IPS-NIHi11 (cell line): ENCODE data around the gene KCNH3.
A peak's percentile ranks its signal among the peaks of the same experiment; 100 is the strongest.

Experiments used
- DNase-seq: peaks from one replicate; pipeline ENCODE4 v3.0.0; 2012; ENCODE audit warnings: mixed read lengths, low spot score

The KCNH3 gene

DNA sequence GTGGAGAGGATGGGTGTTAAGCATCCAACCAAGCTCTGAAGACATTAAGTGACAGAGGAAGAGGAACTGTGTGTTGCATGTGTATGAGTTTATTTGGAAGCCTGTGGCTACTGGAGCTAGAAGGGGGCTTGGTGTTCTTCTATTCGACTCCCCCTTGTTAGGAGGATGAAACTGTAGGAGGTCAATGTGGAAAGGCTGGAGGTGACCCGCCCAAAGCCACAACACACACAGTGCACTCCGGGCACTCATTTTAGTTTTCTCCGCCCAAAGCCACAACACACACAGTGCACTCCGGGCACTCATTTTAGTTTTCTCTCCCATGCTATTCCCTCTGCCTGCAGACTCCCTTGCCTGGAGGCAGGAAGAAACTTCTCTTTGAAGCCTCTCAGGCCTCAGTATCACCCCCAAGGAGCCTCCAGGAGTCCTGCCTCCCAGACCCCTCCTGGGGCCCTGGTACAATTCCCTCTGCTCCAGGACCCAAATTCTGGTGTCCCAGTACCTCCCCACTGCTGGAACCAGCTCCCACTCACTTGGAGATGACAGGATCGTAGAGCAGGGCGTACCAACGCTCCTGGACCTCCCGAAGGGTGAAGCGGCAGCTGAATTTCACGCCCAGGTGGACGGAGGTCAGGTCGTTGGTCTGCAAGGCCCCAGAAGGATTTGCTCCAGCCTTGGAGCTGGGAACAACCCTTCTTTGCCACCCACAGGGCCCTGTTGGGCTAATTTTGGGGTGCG lies 25.3 kb downstream of the KCNH3 start:
- no peak for DNase-seq

DNA sequence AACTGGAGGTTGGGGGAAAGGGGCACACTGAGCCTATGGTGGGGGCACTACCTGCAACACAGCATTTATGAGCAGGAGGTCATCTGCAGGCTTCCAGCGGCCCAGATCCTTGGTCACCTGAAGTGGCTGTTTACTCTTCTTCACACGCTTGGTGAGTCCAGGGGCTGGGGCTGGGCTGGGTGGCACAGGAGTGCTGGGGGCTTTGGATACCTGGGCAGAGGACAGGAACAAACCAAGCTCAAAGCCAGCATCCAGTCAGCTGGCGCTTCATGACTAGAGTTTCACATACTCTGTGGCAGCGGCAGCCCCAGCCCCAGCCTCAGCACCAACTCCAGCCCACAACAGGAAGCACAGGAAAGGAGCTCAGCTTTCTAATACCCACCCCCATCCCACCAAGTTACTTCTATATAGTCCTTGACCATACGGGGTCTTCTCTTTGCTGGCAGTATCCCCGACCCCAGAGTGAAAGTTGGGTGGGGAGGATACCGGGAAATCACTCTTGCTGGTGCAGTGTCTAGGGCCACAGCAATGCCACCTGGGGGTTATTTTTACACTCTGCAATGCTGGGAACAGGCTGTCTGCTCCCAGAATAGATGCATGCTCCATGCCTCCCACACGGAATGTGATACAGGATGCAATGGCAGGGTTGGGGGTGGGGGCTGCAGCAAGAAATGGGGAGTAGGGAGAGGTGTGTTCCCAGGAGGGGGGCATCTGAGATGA lies 26.0 kb downstream of the KCNH3 start:
- no peak for DNase-seq

DNA sequence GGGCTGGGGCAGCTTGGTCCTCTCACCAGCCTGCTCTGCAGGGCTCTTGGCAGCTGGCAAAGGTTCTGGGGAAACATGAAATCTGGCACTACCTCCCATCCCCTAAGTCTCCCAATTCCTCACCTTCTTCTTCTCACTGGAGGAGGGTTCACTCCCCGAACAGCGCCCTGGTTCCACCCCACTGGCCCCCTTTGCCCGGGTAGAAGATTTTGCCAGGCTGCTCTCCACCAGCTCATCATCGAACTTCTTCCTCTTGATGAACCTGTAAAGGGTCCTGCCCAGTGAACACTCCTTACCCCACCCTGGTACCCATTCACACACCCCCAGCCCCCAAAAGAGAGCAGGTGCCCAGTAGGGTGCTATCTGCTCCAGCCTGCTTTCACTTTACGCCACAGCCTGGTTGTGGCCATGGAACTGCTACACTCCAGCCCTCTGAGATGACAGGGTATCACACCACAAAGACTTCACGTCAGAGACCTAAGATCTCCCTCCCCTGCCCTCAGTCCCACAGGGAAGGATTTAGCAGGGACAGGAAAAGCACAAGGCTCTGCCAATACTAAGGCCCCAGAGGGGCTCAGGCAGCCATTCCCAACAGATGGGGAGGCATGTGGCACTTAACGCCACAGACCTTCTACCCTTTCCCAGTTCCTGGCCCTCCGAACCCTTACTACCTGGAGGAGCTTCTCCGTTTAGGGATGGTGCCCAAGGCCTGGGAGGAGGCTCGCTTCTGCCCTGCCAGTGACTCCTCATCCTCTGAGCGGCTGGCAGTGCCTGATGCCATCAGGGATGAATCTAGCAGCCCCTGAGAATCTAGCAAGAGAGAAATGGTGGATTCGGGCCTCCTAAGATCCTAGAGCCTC lies 26.8 kb downstream of the KCNH3 start:
- no peak for DNase-seq

DNA sequence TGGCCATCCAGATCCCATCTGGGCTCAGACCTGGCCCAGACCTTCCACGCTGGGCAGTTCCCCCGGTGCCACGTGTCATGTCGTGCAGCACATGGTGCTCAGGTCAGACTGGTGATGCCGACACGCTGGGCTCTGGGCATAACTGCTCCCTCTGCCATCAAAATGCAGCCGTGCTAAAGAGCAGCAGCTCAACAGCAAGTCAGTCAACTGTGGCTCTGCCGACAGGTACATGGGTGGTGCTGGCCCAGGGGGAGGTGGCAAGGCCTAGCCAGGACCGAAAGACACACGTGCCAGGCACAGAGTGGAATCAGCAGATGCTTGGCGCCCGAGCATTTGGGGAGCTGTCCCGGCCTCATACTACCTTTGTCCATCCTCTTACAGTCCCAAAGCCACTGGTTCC lies 27.5 kb downstream of the KCNH3 start:
- no peak for DNase-seq

DNA sequence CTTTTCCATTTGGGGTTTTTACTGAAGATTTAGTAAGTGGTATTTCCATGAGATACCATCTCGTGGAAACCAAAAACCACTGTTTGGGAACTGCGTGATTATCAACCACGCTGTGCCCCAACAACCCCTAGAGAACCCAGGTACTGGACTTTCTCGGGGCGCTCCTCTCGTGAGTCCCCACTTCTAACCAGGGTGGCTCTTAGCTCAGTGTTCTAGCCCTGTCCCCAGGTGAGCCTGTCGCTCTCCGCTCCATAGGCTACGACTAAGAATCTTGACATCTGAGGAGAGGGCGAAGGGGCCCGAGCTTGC lies 28.4 kb downstream of the KCNH3 start:
- DNase-seq: no peak

DNA sequence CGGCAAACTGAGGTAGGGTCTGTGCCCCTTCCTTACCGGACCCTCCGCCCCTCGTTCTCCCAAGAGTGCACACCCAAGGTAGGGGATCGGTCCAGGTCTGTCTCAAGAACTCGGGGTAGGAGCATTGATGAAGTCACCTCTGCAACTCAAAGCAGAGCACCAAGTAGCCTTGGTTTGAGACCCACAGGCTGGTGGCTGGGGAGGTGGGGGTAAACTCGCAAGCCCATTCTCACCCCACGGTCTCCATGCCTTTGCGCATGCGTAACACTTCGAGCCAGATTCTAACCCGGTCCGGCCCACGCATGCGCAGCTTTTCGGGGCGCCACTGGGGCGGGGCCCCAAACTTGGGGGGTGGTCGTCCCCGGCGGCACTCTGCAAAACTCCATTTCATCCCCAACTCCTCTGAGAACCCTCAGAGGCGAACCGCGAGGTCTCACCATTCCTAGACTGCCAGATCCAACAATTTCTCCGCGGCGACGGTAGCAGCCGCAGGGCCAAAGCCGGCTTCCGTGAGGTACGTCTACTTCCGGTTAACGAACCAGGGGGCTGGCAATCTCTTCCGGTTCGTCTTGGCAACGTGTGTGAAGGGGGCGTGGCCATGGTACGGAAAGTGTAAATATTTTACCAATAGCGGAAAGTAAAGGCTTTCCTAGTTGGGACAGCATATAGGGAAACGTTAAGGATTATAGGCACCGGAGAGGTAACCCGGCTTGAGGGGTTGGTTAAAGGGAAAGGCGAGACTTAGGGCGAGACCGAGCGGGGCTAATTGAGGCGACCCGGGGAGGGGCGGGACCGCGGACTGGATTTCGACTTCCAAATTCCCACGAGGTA lies 29.0 kb downstream of the KCNH3 start, which contains the start of gene MCRS1:
TSS of gene MCRS1 (minus strand) at position 532 of the 831 bp plus-strand sequence. CDS start 1,411 bp downstream, outside the sequence.
- DNase-seq: peak; percentile 96

DNA sequence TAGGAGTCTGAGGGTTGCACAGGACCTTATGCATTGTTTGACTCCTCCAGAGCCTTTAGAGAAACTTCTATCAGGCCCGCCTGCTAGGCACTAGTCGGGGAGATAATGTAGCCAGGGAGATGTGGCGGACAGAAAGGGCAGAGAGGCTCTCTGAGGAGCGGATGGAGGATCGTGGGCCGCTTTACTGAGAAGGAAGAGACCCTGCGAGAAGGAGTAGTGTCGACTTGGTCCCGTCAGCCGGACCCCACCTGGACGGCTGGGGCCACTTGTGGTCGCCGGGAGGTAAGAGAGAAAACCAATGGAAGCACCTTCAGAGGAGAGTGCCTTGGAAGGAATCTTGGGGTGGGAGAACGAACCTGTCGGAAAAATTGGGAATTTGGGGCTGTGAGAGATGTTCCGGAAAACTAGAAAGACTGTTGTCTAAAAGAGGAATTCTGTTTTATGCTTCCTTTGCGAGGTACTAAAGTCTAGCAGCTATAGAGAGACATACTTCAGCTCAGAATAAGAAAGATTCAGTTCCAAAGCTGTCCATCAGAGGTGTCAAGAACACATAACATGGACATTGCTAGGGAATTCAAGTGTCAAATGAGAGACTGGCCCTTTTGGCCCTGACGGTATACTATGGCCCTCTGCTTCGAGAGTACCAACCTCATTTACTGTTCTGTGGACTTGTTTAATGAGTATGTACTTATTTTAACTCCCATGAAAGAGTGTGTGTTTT lies 29.8 kb downstream of the KCNH3 start:
- no peak for DNase-seq

DNA sequence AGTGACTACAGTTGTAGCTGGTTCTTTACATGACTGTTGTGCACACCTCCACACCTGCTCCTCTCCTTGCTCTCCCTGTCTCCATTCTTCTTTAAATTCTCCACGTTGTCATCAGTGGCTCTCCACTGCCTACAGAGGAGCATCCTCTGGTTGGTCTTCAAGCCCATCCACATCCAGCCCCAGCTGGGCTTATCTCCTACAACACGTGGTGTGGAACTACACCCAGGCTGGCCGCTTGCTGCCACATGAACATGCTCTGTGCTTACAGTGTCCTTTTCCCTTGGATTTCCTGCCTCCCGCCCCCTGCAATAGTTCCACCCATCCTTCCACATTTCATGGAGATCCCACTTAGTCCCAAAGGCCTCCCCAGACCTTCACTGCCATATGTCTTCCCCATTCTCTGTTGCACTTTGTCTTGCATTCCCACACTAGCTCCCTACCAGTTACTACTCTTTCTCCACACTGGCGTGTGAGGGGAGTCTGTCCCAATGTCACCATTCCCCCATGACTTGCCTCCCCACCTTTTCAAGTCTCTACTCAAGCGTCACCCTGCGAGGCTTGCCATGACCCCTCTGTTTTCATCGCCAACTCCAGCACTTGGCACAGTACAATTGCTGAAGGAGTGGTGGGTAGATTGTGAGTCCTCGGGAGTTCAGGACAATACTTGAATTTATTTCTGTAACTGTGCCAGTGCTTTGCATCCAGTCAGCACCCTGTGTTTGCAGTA lies 38.9 kb downstream of the KCNH3 start:
- no peak for DNase-seq

DNA sequence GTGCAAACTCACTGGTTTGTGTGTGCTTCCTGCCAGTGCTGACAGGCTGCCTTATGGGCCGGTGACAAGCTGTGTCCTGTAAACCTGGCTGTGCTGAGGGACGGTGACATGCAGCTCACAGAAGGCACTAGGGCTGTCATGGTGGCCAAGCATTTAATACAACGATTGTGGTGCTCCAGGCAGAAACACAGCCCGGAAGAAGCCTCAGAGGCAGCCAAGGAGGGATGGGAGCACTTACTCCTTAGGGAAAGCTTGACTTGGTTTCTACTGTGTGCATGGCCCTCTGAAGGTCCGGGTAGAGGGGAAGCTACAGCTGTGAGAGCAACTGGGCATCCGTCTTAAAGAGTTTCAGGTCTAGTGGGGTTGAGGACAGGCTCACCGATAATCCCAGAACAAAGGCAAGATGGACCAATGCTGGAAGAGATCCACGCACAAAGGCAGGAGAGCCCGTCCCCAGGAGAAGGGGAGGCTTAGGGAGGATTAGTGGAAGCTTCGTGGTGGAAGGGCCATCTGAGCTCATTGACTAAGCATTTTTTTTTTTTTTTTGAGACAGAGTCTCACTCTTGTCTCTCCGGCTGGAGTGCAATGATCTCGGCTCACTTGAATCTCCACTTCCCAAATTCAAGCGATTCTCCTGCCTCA lies 39.8 kb downstream of the KCNH3 start:
- no peak for DNase-seq

DNA sequence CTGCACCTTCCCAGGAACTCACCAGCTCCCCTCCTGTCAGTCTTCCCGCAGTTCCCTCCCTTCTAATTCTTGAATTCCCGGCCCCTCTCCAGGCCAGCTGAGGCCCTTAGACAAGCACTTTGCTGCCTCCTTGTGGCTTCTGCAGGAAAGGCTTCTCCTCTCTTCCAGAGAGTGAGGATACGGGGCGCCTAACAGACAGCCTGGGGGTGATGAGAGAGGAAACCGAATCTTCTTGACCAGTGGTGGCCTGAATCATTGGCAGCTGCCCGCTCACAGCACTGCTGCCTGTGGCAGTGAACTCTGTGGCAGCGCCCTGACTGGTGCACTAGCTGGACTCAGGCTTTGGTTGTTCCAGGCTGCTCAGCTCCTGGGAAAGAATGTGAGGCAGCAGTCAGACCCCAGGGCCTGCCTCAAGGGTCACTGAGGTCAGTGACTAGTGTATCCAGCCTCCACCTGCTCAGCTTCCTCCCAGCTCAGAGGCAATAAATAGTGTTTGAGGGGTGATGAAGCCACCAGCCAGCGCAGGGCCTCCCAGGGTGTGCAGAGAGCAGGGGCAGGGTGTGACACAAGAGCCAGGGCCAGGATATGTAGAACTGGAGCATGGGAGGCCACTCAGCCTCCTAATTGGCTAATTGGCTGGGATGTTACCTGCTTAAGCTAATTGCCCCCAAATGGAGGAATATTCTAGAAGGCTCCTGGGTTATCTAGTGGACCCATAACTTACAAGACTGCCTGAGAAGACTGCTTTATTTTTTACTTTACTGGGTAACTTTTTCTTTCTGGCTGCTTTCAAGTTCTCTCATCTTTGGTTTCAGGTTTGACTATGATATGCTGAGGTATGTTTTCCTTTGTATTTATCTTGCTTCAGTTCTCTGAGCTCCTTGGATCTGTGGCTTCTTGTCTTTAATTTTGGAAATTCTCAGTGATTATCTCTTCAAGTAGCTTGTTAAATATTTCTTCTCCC lies 42.0 kb downstream of the KCNH3 start:
- DNase-seq: peak; percentile 96

DNA sequence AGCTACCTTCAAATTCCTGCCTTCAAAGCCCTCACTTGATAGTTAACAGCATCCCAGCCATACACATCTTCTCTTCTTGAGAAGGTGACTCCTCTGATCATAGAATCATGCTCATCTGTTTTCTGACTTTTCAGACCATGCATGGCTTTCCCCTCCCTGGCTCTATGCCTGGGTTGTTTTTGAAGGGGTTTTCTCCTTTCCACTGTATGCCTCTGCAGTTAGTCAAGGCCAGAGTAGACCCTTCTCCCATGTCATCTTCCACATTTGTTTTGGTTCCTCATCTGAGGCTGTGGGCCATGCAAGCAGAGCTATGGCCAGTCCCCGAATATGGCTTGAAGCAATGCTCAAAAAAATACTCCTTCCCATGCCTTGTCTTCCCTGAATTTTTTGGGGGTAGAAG lies 43.4 kb downstream of the KCNH3 start:
- no peak for DNase-seq

DNA sequence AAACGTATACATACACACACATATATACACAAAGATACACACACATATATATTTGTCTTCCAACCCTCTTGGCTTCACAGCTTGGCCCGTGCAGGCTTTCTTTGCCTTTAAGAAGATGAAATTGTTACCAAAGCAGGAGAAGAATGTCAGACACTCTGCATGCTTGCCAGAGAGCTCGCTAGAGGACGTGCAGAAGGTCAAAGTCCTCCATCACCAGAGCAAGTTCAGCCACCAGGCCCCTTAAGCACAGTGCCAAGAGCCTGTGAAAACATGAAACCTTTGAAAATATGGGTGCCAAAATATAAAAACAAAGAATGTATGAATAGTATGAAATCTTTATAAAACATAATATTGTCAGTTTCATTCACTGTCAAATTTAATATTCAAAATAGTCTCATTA lies 44.0 kb downstream of the KCNH3 start:
- no peak for DNase-seq

DNA sequence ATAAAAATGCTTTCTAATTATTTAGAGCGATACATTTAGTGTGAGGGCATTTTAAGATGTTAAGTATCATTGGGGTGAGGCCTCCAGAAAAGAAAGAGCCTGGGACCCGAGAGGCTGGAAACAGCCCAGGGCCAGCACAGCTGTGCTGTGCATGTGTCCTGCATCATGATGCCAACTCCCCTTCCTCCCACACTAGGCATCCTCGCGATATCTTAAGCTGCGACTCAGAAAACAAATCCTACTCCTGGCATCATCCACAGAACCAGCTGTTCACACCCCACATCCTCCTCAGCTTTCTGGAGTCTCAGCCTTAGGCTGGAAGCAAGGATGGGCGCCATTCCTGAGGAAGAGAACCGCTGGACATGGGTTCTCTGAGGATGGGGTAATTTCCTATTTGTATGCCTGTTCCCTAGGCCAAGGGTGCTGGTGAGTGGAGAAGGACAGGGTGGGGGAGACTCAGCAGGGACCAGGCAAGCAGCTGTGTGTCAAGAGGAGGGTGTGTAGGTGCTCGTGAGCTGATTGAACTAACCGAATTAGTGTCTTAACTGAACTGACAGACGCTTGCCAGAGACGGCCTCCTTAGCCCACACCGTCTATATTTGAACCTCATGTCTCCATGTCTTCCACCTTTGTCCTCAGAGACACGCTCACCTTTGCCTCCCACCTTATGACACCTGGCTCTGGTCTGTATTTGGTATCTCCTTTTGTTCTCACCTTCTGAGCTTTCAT lies 44.7 kb downstream of the KCNH3 start:
- DNase-seq: no peak

DNA sequence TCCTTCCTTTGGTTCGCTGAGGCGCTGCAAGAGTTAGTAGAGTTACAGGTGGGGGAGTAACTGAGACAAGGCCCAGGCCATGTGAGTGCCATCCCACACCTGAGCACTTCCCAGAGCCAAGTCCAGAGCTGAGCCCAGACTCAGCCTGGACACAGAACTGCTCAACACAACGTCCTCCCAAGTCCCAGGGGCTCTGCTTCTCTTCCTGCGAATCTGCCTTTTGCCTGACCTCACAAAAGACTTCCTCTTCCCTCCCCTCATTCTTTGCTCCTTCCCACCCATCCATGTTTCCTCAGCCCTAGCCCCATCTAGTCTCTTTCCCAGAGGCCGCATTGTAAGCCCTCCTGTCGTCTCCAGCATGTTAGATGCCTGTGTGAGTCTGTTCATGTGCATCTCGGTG lies 45.8 kb downstream of the KCNH3 start:
- DNase-seq: no peak

DNA sequence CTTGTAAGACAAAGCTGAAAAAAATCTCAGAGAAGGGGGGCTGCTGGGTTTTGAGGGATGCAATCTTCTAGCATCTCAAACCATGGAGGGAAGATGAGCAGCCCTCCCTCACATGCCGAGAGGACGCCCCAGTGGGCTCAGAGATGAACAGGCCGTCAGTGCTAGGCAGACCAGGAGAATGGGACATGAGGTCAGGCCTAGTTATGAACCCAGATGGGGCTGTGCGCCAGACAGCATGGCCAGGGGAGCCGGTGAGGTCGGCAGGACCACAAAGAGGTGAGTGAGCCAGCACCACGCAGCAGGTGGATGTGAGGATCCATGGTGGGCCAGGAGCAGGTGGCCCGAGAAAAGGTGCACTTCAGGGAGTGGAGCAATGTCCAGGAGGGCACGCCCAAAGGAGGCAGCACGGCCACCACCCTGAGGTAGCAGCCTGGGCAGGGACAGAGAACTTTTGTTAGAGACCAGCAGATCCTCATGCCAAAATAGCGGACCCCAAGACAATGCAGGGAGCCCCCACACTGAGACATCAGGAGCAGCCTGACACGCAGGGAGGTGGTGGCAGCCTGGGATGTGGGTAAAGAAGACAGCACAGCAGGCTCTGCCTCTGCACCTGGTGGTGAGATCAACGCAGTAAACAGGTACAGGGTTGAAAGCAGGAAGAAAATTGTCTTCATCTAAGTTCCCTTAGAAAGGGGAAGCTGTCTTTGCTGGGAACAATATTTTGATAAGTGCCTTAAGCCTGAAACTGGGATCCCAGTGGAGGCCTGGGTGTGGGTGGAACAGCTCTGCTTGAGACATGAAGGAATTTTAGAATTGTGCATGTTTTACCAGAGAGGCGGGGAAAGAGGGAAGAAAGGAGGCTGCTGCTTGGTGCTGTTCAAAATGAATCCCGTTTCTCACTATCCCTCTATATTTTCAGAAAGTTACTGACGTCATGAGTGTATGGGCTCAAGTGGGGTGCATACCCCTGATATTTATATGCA lies 46.9 kb downstream of the KCNH3 start:
- no peak for DNase-seq

DNA sequence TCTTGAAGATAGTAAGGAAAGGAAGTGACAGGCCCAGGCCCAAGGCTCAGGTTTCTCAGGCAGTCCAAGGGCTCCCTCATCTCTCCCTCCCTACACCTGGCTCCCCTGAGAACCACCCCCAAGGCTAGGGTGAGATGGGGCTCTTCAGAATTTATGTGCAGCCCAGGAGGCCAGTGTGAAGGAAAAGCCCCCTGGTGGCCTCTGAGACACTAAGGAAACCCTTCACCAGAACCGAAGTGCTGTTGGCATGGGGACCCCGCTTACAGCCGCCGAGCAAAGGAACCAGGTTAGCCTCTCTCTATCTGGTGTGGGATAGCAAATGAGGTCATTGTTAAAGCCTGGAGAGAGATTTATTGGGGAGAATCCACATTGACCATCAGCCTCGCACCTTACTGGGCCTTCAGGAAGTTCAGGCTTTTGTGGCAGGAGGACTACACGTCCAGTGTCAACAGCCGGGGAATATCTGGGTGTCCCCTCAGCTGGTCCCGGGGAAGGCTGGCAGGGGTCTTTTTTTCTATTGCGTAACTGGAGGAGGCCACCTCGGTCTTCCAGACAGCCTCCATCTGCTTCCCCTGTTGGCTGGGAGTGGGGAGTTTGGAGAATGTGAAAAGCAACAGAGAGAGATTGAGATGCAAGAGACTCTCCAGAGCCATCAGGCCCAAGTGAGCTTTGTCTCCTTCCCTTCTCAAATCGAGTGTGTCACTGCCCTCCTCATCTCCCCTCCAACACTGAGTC lies 48.5 kb downstream of the KCNH3 start:
- DNase-seq: no peak
